Stimulated activated CD8-positive, alpha-beta memory T cell treated with anti-CD3 and anti-CD28 coated beads, Interleukin-15, amount 100 ng/mL, for 4 hours (primary cell): ENCODE results near the gene LRSAM1.

ENCODE experiments used
- DNase-seq, 2 donors: peaks; one replicate each; pipeline ENCODE4 v3.0.0-alpha.2; 2020; ENCODE audit warnings: low read depth in 2 of 2

LRSAM1 gene

GRCh38 chr9:127550751-127551150 lies 99.4 kb downstream of the LRSAM1 start:
- no peak for DNase-seq
